Transverse colon (tissue), 4 donors: ENCODE measurements around the gene CBR1. TPM values are rescaled to one million over a fixed set of nuclear protein-coding genes. Genes with fewer than 3 reads are reported as not detected.

Experiments used
- DNase-seq: peaks from one replicate; pipeline ENCODE4 v3.0.0-alpha.2; 2019
- H3K27ac ChIP-seq, 4 donors: fragments of 200-600 bp; sonication (generic); 2 replicates each; pipeline ENCODE4 v1.5.1; 2016 to 2018; ENCODE audit warnings: inconsistent platforms in 4 of 4
- H3K27me3 ChIP-seq: fragments of 200-600 bp; sonication (generic); 2 replicates; pipeline ENCODE4 v1.5.1; 2017; ENCODE audit warnings: inconsistent platforms
- H3K36me3 ChIP-seq, 4 donors: fragments of 200-600 bp; sonication (generic); 2 replicates each; pipeline ENCODE4 v1.5.1; 2017 to 2019; ENCODE audit warnings: inconsistent platforms in 4 of 4
- H3K4me1 ChIP-seq, 4 donors: fragments of 200-600 bp; sonication (generic); 2 replicates each; pipeline ENCODE4 v1.5.1; 2017 to 2020; ENCODE audit warnings: inconsistent platforms in 4 of 4
- H3K4me3 ChIP-seq, 4 donors: fragments of 200-600 bp; sonication (generic); 1 replicate in 1 of 4; 2 replicates in 3 of 4; pipeline versions ENCODE4 v1.5.1 to v1.6.1; 2017 to 2019; ENCODE audit warnings: inconsistent platforms in 4 of 4
- H3K9me3 ChIP-seq, 2 donors: fragments of 200-600 bp; sonication (generic); 2 replicates each; pipeline ENCODE4 v1.5.1; 2017 to 2019; ENCODE audit warnings: inconsistent platforms in 2 of 2
- EP300 ChIP-seq: sonication (generic); formaldehyde crosslinking; IDR thresholded peaks from one replicate; pipeline ENCODE4 v1.6.1; 2017; ENCODE audit warnings: antibody characterized with exemption, low read depth
- POLR2A ChIP-seq: fragments of 450-650 bp; IDR thresholded peaks from one replicate; pipeline ENCODE4 v1.6.1; 2016; ENCODE audit warnings: antibody characterized with exemption, mild to moderate bottlenecking, moderate library complexity
- POLR2AphosphoS5 ChIP-seq, 3 donors: sonication (generic); formaldehyde crosslinking; IDR thresholded peaks; one replicate each; pipeline ENCODE4 v1.6.1; 2016; ENCODE audit warnings: antibody characterized with exemption in 3 of 3
- WGBS, 2 donors: methylation state at CpG; one replicate each; pipeline ENCODE4 v1.1.5; 2018; ENCODE audit warnings: low coverage in 1 of 2; 5-methylcytosine and 5-hydroxymethylcytosine counted together
- in situ Hi-C, 4 donors: fragments of 200-750 bp; cut with MboI; loops; one replicate each; pipeline versions ENCODE4 v1.15.0 to v1.15.1; 2017; ENCODE audit warnings: low sequenced_read_pairs in 3 of 4, low pct_ligation_motif_present in 1 of 4, low pct_unique_long_range_greater_than_20kb in 1 of 4
- intact Hi-C: fragments of 100-400 bp; cut with DNase I; formaldehyde crosslinking; loops from one replicate; pipeline ENCODE4 v1.15.1; 2023; ENCODE audit warnings: low total_unique reads
- total RNA-seq, 4 donors: library from RNA; depleted of rRNA; stranded (reverse); fragments of >200 nt; gene quantifications; one replicate each; pipeline ENCODE4 v1.1.0, GENCODE V29; 2016
- TF ChIP-seq, protein P1 (sequence below), 5 experiments: fragments of 200-600 bp in 3 of 5; fragments of 450-650 bp in 2 of 5; sonication (generic) in 3 of 5; IDR thresholded peaks; 1 replicate in 2 of 5; 2 replicates in 3 of 5; pipeline ENCODE4 v1.5.1; 2016 to 2017; ENCODE audit warnings: antibody characterized with exemption in 5 of 5, inconsistent platforms in 3 of 5, mild to moderate bottlenecking in 2 of 5, moderate library complexity in 1 of 5

Gene CBR1
- total RNA-seq, 4 donors from 2014 or later = 277 to 625 (median 324) TPM

DNA sequence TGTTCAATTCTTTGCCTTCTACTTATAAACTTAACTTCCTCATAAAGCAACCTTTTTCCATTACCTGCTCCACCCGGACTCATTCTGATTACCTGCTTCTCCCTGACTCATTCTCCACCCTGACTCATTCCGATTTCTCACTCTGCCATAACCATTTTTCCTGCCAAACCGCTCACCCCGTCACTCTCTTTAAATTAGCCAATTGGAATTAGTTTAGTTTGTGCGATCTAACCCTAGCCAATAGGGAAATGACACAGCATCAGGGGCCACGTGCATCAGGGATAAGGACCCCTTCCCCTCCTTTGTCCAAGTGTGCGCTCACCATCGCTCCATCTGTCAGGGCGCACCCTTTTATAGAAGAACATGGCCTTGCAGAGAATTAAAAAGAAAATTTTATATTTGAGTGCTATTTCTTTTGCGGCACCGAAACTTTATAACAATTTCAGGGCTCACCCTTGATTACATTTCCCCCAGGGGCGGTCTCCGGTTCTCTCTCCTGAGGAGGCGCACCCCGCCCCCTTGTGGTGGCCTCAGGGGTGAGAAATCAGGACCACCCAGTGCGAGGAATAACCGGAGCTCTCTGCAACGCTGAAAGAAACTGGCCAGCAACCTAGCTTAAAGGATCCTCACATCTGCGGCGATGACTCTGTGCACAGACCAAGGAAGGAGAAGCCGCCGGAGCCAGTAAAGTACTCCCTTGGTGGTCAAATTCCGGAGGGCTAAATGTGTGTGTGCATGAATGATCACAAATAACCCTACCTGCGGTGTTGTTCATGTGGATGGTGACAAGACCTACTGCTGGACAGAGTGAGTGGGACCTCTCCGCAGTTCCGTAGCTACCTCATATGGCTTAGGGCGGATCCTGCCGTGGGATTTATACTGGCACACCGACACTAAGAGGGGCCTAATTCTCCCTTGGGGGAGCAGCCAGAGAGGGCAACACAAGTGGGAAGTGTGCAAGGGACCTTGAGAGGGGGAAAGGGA is 34.8 kb downstream of the CBR1 start:
- Histone ChIP-seq H3K27me3 (peaks cover 14% of the 10 kb centered on the region), H3K27ac (no peak overlapping the region), H3K4me1 (peaks cover 0 to 11% (median 2%) of the 10 kb centered on the region in 4 donors), H3K36me3 (no peaks in the 10 kb centered on the region), H3K4me3 (no peak overlapping the region), H3K9me3 (no peaks in the 10 kb centered on the region)
- in situ Hi-C loops = no loop called here
- intact Hi-C loops = no loop called here
- DNase-seq = peak; percentile 34
- TF ChIP-seq POLR2AphosphoS5 (IDR thresholded peaks at IDR 0.05) (no peak), POLR2A (no peak), EP300 (no peak)
- TF ChIP-seq, protein P1, sequence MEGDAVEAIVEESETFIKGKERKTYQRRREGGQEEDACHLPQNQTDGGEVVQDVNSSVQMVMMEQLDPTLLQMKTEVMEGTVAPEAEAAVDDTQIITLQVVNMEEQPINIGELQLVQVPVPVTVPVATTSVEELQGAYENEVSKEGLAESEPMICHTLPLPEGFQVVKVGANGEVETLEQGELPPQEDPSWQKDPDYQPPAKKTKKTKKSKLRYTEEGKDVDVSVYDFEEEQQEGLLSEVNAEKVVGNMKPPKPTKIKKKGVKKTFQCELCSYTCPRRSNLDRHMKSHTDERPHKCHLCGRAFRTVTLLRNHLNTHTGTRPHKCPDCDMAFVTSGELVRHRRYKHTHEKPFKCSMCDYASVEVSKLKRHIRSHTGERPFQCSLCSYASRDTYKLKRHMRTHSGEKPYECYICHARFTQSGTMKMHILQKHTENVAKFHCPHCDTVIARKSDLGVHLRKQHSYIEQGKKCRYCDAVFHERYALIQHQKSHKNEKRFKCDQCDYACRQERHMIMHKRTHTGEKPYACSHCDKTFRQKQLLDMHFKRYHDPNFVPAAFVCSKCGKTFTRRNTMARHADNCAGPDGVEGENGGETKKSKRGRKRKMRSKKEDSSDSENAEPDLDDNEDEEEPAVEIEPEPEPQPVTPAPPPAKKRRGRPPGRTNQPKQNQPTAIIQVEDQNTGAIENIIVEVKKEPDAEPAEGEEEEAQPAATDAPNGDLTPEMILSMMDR (IDR thresholded peaks at IDR 0.05) = peak; percentile 32 to 55 (median 37)
- WGBS, 2 donors = 45 to 59% methylated on average over 13 to 29 of the region's 29 CpGs

DNA sequence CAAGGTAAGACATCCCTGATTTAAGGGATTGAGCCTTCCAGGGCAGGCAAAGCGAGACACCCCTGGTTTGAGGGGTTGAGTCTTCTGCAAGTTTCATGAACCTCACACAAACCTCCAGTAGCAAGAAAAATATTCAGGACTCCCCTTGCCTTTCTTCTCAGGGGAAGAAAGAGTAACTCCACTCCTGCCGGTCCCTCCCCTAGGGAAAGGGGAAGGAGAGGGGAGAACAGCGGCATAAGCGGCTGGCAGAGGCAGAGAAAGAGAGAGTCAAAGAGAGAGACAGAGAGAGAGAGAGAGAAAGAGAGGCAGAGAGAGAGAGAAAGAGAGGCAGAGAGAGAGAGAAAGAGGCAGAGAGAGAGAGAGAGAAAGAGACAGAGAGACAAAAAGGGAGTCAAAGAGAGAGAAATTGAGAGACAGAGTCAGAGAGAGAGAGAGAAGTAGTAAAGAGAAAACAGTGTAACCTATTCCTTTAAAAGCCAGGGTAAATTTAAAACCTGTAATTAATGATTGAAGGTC is 35.6 kb downstream of the CBR1 start:
- no peak for DNase-seq
- intact Hi-C loops = no loop called here
- in situ Hi-C loops = no loop called here
- no peak overlapping the region for H3K4me3 ChIP-seq
- TF ChIP-seq EP300 (no peak), POLR2A (no peak), POLR2AphosphoS5 (IDR thresholded peaks at IDR 0.05) (no peak)
- TF ChIP-seq, protein P1 (IDR thresholded peaks at IDR 0.05) = no peak
- no peaks in the 10 kb centered on the region for H3K36me3 ChIP-seq
- 76% methylated on average over 4 of the region's 4 CpGs; no CpG with 5 or more reads in 1 of the 2 donors for WGBS, 2 donors
- no peaks in the 10 kb centered on the region for H3K9me3 ChIP-seq
- H3K4me1 ChIP-seq = peaks cover 0 to 11% (median 2%) of the 10 kb centered on the region in 4 donors
- no peak overlapping the region for H3K27ac ChIP-seq
- peaks cover 14% of the 10 kb centered on the region for H3K27me3 ChIP-seq

GRCh38 chr21:36109868-36110267 is 40.0 kb downstream of the CBR1 start:
- no peaks in the 10 kb centered on the region for H3K36me3 ChIP-seq
- whole genome bisulfite sequencing, 2 donors = 94 to 97% methylated on average over 10 of the region's 10 CpGs
- H3K27ac ChIP-seq = no peak overlapping the region
- no peaks in the 10 kb centered on the region for H3K9me3 ChIP-seq
- no peak overlapping the region for H3K4me3 ChIP-seq
- peaks cover 4 to 22% (median 8%) of the 10 kb centered on the region in 4 donors for H3K4me1 ChIP-seq
- DNase-seq = no peak
- in situ Hi-C loops = no loop called here
- TF ChIP-seq EP300 = no peak
- TF ChIP-seq, protein P1 (IDR thresholded peaks at IDR 0.05) = no peak
- TF ChIP-seq POLR2AphosphoS5 (IDR thresholded peaks at IDR 0.05) = no peak
- no peak for TF ChIP-seq POLR2A
- peaks cover 14% of the 10 kb centered on the region for H3K27me3 ChIP-seq
- intact Hi-C loops = no loop called here

- intact Hi-C loops (no loop called here), in situ Hi-C loops (no loop called here)
- no peak overlapping the region for H3K27ac ChIP-seq
- no peaks in the 10 kb centered on the region for H3K9me3 ChIP-seq
- DNase-seq = no peak
- H3K4me1 ChIP-seq = peaks cover 4 to 22% (median 8%) of the 10 kb centered on the region in 4 donors
- WGBS, 2 donors = 72 to 78% methylated on average over 3 to 8 of the region's 8 CpGs
- no peaks in the 10 kb centered on the region for H3K36me3 ChIP-seq
- no peak overlapping the region for H3K4me3 ChIP-seq
- peaks cover 3% of the 10 kb centered on the region for H3K27me3 ChIP-seq
- TF ChIP-seq, protein P1 (IDR thresholded peaks at IDR 0.05) = no peak
- TF ChIP-seq EP300 (no peak), POLR2AphosphoS5 (IDR thresholded peaks at IDR 0.05) (no peak), POLR2A (no peak)
Observed at GRCh38 chr21:36111238-36111637, 41.4 kb downstream of the CBR1 start.
